SU-DHL-6 (cell line): Measurements from ENCODE around the gene AHRR.

Experiments used
- EZH2phosphoT487 ChIP-seq: fragments of 200-600 bp; sonication (generic), shearing (Covaris generic); conservative IDR thresholded peaks from 2 replicates; pipeline ENCODE4 v1.6.1; 2018; ENCODE audit warnings: mild to moderate bottlenecking, antibody characterized with exemption, low read length, moderate library complexity, mixed read lengths
- TF ChIP-seq, protein P1 (sequence below): fragments of 200-600 bp; sonication (generic); IDR thresholded peaks from one replicate; pipeline ENCODE4 v1.5.1; 2017; ENCODE audit warnings: antibody characterized with exemption, mild to moderate bottlenecking, low read length, moderate library complexity; ENCODE audit not compliant: insufficient read depth, poor library complexity, severe bottlenecking

DNA sequence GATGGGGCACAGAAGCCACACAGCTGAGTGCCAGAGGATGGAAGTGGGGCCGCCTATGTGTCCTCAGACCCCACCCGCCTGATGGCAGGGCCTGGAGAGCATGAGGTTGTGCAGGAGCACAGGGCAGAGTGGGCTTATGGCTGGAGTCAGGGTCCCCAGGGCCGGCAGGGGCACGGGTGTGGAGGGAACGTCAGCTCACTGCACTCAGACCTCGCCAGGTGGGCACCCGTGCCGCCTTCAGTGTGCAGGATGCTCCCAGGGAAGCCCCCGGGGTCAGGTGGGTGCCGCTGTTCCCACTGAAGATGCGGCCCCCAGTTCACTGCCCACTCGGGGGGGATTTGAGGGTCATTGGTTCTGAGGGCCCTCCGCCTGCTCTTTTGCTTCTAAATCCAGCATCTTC is 156.4 kb downstream of the AHRR start:
- TF ChIP-seq, protein P1, sequence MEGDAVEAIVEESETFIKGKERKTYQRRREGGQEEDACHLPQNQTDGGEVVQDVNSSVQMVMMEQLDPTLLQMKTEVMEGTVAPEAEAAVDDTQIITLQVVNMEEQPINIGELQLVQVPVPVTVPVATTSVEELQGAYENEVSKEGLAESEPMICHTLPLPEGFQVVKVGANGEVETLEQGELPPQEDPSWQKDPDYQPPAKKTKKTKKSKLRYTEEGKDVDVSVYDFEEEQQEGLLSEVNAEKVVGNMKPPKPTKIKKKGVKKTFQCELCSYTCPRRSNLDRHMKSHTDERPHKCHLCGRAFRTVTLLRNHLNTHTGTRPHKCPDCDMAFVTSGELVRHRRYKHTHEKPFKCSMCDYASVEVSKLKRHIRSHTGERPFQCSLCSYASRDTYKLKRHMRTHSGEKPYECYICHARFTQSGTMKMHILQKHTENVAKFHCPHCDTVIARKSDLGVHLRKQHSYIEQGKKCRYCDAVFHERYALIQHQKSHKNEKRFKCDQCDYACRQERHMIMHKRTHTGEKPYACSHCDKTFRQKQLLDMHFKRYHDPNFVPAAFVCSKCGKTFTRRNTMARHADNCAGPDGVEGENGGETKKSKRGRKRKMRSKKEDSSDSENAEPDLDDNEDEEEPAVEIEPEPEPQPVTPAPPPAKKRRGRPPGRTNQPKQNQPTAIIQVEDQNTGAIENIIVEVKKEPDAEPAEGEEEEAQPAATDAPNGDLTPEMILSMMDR = no peak
- TF ChIP-seq EZH2phosphoT487 = no peak
